Measurements from ENCODE around the gene CAPN10. TPM values are rescaled to one million over a fixed set of nuclear protein-coding genes. Genes with fewer than 3 reads are reported as not detected.

Gene CAPN10
- polyA plus RNA-seq, 1 donor (not counting 4 experiments of a cell fraction or from before 2014, with no cell fraction given): 7.1 TPM

DNA sequence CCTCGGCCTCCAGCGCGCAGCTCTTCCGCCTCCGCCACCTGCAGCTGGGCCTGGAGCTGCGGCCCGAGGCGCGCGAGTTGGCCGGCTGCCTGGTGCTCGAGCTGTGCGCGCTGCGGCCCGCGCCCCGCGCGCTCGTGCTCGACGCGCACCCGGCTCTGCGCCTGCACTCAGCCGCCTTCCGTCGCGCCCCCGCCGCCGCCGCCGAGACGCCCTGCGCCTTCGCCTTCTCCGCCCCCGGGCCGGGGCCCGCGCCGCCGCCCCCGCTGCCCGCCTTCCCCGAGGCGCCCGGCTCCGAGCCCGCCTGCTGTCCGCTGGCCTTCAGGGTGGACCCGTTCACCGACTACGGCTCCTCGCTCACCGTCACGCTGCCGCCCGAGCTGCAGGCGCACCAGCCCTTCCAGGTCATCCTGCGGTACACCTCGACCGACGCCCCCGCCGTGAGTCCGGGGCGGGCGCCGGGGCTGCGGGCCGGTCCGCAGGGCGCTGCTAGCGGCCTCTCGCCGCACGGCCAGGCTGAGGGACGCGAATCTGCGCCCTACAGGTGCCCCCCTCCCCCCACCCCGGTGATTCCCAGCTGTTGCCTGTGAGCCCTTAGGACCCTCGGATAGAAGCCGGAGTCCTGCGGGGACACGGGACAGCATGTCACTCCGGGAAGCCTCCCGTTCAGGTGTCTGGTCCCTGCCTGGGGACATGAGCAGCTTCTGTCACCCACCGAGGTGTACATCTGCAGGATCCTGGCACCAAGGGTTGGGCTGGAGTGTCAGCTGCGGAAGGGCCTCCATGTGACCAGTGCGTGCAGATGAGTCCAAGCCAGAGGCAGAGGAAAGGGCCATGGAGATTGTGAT, 17.6 kb upstream of the CAPN10 start:
- Histone ChIP-seq H3K36me3 (ENCODE audit: control insufficient read depth in 2 of 2, extremely low read depth in 1 of 2, insufficient read depth in 2 of 2, low read length in 2 of 2) (no peaks in the 10 kb centered on the region), H3K27ac (ENCODE audit: control insufficient read depth, insufficient read depth, low read length) (no peak overlapping the region), H3K9ac (ENCODE audit: control insufficient read depth, extremely low read depth, insufficient read depth, low read length) (peak overlapping the region; percentile 54), H3K9me3 (ENCODE audit: control insufficient read depth, low read depth, low read length) (no peaks in the 10 kb centered on the region), H3K27me3 (ENCODE audit: control insufficient read depth, extremely low read depth, insufficient read depth, low read length) (no peaks in the 10 kb centered on the region), H4K20me1 (ENCODE audit: control insufficient read depth, extremely low read depth, insufficient read depth, low read length) (peaks cover 5% of the 10 kb centered on the region), H3K4me1 (ENCODE audit: control insufficient read depth, extremely low read depth, insufficient read depth, low read length) (peaks cover 35% of the 10 kb centered on the region), H3K4me2 (ENCODE audit: control insufficient read depth, extremely low read depth, insufficient read depth, low read depth, low read length) (peak overlapping the region; percentile 89), H3K79me2 (ENCODE audit: control insufficient read depth, insufficient read depth, low read length) (no peaks in the 10 kb centered on the region), H3K9me1 (ENCODE audit: control insufficient read depth, extremely low read depth, insufficient read depth, low read length) (peaks cover 2% of the 10 kb centered on the region), H2AFZ (ENCODE audit: control insufficient read depth, low read length) (no peak overlapping the region), H3K4me3 (ENCODE audit: control insufficient read depth in 2 of 3, extremely low read depth in 1 of 3, insufficient read depth in 2 of 3, low read depth in 1 of 3, low read length in 3 of 3) (peak overlapping the region; percentile 45 to 70 (median 65))
- no peak for DNase-seq (ENCODE audit: low read depth, low spot score)
- dilution Hi-C loops (cut with MboI; ENCODE audit: extremely low pct_ligation_motif_present, low sequenced_read_pairs): no loop called here
- TF ChIP-seq EZH2 (IDR thresholded peaks at IDR 0.05; ENCODE audit: low read length): no peak
- TF ChIP-seq, protein P1, sequence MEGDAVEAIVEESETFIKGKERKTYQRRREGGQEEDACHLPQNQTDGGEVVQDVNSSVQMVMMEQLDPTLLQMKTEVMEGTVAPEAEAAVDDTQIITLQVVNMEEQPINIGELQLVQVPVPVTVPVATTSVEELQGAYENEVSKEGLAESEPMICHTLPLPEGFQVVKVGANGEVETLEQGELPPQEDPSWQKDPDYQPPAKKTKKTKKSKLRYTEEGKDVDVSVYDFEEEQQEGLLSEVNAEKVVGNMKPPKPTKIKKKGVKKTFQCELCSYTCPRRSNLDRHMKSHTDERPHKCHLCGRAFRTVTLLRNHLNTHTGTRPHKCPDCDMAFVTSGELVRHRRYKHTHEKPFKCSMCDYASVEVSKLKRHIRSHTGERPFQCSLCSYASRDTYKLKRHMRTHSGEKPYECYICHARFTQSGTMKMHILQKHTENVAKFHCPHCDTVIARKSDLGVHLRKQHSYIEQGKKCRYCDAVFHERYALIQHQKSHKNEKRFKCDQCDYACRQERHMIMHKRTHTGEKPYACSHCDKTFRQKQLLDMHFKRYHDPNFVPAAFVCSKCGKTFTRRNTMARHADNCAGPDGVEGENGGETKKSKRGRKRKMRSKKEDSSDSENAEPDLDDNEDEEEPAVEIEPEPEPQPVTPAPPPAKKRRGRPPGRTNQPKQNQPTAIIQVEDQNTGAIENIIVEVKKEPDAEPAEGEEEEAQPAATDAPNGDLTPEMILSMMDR (optimal IDR thresholded peaks at IDR 0.05 in 1 of 3, IDR thresholded peaks at IDR 0.05 in 1 of 3, conservative IDR thresholded peaks at IDR 0.05 in 1 of 3; ENCODE audit: extremely low read depth in 1 of 3, insufficient read depth in 2 of 3, low read length in 3 of 3): no peak
- FAIRE-seq: no peak

DNA sequence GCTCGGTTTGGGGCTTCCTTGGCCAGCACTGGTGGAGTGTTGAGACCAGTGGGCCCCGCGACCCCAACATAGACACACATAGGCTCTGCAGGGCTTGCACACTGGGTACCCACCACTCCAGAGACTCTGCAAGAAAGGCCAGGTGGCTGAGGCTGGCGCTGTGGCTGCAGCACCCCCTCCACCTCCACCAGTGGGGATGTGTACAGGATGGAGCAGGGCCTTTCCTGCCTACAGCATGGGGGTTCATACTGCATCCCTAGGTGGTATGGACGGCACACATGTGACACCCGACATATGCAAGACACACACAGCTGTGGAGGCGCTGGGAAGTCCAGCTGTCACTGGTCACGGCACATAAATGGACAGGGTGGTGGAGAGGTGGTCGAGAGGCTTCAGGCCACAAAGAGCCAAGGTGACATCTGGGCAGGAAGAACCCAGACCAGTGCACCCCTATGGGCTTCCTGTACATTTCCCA, 17.0 kb upstream of the CAPN10 start:
- Histone ChIP-seq H3K9me3 (ENCODE audit: control insufficient read depth, low read depth, low read length) (no peaks in the 10 kb centered on the region), H4K20me1 (ENCODE audit: control insufficient read depth, extremely low read depth, insufficient read depth, low read length) (peaks cover 5% of the 10 kb centered on the region), H3K9me1 (ENCODE audit: control insufficient read depth, extremely low read depth, insufficient read depth, low read length) (peaks cover 2% of the 10 kb centered on the region), H3K4me1 (ENCODE audit: control insufficient read depth, extremely low read depth, insufficient read depth, low read length) (peaks cover 35% of the 10 kb centered on the region), H3K4me2 (ENCODE audit: control insufficient read depth, extremely low read depth, insufficient read depth, low read depth, low read length) (peak overlapping the region; percentile 89), H3K27ac (ENCODE audit: control insufficient read depth, insufficient read depth, low read length) (no peak overlapping the region), H2AFZ (ENCODE audit: control insufficient read depth, low read length) (no peak overlapping the region), H3K9ac (ENCODE audit: control insufficient read depth, extremely low read depth, insufficient read depth, low read length) (peak overlapping the region; percentile 54), H3K4me3 (ENCODE audit: control insufficient read depth in 2 of 3, extremely low read depth in 1 of 3, insufficient read depth in 2 of 3, low read depth in 1 of 3, low read length in 3 of 3) (peak overlapping the region; percentile 45 to 70 (median 65)), H3K27me3 (ENCODE audit: control insufficient read depth, extremely low read depth, insufficient read depth, low read length) (no peaks in the 10 kb centered on the region), H3K79me2 (ENCODE audit: control insufficient read depth, insufficient read depth, low read length) (no peaks in the 10 kb centered on the region), H3K36me3 (ENCODE audit: control insufficient read depth in 2 of 2, extremely low read depth in 1 of 2, insufficient read depth in 2 of 2, low read length in 2 of 2) (peaks cover 0 to 1% of the 10 kb centered on the region in 2 experiments)
- FAIRE-seq (no peak), DNase-seq (ENCODE audit: low read depth, low spot score) (no peak)
- no peak for TF ChIP-seq EZH2 (IDR thresholded peaks at IDR 0.05; ENCODE audit: low read length)
- TF ChIP-seq, protein P1 (optimal IDR thresholded peaks at IDR 0.05 in 1 of 3, IDR thresholded peaks at IDR 0.05 in 1 of 3, conservative IDR thresholded peaks at IDR 0.05 in 1 of 3; ENCODE audit: extremely low read depth in 1 of 3, insufficient read depth in 2 of 3, low read length in 3 of 3): no peak
- dilution Hi-C loops (cut with MboI; ENCODE audit: extremely low pct_ligation_motif_present, low sequenced_read_pairs): no loop called here

Measured in keratinocyte (primary cell).